ENCODE results near the gene IQGAP3.

The IQGAP3 gene

DNA sequence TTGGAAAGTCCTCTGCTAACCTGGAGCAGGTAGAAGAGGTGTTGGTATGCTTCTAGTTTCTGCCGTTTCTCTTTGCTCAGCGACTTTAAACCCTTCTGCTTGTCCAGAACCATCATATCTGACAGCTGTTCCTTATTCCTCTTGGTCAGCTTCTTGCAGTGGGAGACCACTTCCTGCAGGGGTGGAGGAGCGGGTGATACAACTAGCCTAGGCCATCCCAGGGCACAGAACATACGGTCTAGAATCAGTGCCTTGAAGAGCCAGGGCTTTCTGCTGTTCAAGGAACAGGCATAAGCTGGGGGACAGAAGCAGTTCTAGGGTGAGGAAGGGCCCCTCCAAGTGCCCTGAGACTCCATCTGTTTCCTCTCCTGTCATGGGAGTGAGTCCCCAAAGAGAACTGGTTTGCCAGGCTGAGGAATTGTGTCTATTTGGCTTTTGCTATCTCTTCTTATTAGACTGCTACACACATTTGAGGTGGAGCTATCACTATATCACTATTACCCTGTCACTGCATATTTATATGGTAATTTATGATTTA lies 32.5 kb downstream of the IQGAP3 start:
- DNase-seq: peak in 1 of 2 donors; percentile 34

GRCh38 chr1:156538711-156539440 lies 33.5 kb downstream of the IQGAP3 start:
- DNase-seq: no peak

GRCh38 chr1:156537027-156537426 lies 35.3 kb downstream of the IQGAP3 start:
- no peak for DNase-seq

- no peak for DNase-seq
These were observed 37.8 kb downstream of the IQGAP3 start for GRCh38 chr1:156534424-156535060.

GRCh38 chr1:156533568-156534220 lies 38.7 kb downstream of the IQGAP3 start:
- no peak for DNase-seq

GRCh38 chr1:156532374-156532773 lies 40.0 kb downstream of the IQGAP3 start:
- no peak for DNase-seq

DNA sequence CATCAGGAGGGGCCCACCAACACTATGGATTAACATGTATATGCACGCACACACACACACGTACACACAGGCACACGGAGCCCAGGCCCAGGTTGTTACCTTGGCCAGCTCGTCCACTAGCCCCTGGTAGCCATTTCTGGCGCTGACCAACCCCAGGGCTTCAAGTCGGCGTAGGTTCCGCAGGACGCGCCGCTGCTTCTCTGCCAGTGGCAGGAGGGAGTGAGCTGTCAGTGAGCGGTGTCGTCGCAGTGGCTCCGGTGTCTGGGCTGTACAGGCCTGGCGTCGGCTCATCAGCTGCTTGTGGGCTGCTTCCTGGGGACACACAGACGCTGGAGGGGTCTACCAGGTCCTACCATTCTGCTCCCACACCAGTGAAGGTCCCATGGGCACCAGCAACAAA lies 42.4 kb downstream of the IQGAP3 start:
- DNase-seq: no peak

- no peak for DNase-seq
These were observed 43.4 kb downstream of the IQGAP3 start for GRCh38 chr1:156528875-156529425.

DNA sequence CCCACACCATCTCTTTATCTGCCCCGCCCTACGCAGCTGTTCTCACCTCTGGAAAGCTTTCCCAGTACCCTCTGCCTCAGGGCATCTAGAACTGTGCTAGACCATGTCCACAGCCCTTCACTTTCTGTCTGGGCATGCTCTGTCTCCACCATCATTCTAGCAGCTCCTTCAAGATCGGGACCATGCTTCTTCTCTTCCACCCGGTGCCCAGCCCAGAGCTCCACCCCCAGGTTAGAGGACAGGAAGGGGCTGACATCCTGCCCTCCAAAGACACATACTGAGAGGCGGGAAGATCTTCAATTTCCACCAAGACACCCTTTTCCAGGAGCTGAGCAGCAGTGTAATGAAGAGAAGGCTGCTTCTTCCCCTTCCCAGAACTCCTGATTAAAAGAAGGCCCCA lies 44.1 kb downstream of the IQGAP3 start:
- no peak for DNase-seq

DNA sequence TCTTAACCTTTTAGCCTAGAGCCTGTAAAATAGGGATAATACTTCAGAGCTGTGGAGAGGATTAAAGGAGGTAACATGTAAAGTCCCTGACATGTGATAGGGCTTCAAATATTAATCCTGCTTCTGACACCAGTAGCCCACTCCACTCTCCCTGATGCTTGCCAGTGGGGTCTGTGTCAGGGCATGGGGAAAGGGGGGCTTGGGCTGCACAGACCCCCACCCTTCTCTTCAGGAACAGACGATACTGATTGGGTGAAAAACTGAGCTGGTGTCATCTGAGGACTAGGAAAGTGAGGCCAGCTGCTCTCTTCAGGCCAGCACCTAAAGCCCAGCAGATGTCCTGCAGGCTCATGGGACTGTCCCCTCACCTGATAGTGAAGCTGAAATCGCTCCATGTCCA lies 44.8 kb downstream of the IQGAP3 start:
- DNase-seq: no peak

GRCh38 chr1:156525856-156526489 lies 46.4 kb downstream of the IQGAP3 start:
- no peak for DNase-seq

GRCh38 chr1:156525071-156525501 lies 47.3 kb downstream of the IQGAP3 start:
- no peak for DNase-seq

- no peak for DNase-seq
These were observed 47.9 kb downstream of the IQGAP3 start for GRCh38 chr1:156524481-156524869.

DNA sequence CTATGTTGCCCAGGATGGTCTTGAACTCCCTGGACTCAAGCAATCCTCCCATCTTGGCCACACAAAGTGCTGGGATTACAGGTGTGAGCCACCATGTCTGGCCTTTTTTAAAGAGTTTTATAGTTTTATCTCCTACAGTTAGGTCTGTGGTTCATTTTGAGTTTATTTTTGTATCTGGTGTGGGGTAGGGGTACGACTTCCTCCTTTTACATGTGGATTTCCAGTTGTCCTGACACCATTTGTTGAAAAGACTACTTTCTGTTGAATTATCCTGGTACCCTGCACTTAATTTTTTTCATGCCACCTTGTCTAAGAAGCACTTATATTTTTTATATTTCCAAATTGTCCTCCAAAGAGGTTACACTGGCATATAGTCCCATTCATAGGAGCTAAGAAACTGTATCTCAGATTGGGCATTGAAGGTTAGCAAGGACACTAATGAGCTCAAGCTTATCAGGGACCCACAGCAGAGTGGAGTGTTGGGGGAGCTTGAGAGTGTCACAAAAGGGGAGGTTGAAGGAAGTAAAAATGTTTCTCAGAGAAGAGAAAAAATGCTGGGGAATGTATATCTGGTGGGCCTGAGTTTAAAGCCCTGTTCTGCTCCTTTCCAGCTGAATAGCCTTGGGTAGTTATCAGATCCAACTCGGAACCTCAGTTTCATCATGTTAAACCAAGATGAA lies 48.4 kb downstream of the IQGAP3 start:
- no peak for DNase-seq

DNA sequence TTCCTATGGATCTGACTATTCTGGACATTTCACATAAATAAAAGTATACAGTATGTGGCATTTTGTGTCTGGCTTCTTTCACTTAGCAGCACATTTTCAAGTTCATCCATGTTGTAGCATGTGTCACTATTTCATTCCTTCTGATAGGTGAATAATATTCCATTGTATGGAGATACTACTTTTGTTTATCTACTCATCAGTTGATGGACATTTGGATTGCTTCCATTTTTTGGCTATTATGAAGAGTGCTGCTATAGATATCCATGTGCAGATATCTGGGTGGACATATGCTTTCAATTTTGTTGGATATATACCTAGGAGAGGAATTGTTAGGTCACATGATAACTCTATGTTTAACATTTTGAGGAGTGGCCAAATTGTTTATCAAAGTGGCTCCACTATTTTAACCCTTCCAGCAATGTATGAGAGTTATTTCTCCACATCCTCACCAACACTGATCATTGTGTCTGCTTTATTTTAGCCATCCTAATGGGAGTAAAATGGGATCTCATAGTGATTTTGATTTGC lies 49.9 kb downstream of the IQGAP3 start:
- no peak for DNase-seq

- DNase-seq: no peak
These were observed 54.6 kb downstream of the IQGAP3 start for GRCh38 chr1:156517748-156518147.

DNA sequence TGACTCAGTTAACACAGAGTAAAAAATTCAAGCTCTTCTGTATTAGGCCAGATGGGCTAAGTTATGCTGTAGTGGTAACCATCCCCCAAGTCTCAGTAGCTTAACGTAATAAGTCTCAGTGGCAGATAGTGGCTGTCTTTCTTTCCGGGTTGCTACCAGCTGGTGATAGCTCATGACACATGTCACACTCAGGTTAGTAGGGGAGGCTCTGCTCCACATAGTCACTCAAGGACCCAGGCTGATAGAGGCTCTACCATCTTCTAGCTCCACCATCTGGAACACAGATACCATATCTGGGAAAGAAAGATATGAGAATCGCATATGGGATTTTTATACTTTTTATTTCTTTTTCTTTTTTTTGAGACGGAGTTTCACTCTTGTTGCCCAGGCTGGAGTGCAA lies 55.5 kb downstream of the IQGAP3 start:
- DNase-seq: no peak

DNA sequence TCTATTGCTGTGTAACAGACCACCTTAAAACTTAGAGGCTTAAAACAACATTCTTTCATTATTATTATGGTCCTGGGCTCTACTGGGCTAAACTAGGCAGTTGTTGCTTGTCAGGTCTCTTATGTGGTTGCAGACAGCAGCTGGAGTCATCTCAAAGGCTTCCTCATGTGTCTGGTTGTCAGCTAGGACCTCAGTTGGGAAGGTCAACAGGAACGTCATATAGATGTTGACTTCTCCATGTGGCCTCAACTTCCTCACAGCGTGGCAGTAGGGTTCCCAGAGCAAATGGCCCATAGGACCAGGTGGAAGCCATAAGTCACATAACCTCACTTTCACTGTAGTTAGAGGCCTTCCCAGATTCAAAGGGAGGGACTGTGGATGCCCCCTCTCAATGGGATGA lies 56.4 kb downstream of the IQGAP3 start:
- no peak for DNase-seq

GRCh38 chr1:156513185-156513584 lies 59.2 kb downstream of the IQGAP3 start:
- DNase-seq: no peak

DNA sequence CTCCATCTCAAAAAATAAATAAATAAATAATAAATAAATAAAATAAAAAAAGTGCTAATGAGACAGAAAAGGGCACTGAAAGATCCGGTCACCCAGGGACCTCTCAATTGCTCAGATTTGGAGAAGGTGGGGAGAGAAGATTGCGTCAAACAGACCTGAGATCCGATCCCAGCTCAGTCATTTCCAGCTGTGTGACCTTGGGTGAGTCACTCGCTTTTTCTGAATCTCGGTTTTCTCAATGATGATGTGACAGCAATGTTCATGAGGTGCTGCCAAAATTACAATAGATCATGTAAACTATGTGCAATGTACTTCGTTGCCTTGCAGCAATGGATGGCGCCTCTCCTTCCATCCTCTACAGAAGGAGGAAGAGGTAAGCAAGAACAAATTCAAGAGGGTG lies 60.7 kb downstream of the IQGAP3 start:
- no peak for DNase-seq

DNA sequence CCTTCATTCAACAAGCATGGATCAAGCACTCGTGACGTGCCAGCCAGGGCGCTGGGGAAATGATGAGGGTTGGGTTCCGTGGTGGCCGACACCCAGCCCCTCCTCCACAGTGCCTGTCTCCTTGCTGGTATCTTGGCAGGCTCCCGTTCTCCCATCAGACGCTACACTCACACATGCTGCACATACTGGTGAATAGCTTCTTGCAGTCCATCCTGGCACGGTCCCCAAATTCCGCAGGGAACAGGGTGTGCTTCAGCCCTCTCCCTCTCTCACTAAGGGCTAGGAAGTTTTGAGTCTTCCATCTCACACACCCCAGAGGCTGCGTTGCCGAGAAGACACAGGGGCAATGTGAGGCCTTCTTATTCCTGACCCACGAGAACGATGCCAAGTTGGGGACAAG lies 61.7 kb downstream of the IQGAP3 start:
- DNase-seq: no peak

DNA sequence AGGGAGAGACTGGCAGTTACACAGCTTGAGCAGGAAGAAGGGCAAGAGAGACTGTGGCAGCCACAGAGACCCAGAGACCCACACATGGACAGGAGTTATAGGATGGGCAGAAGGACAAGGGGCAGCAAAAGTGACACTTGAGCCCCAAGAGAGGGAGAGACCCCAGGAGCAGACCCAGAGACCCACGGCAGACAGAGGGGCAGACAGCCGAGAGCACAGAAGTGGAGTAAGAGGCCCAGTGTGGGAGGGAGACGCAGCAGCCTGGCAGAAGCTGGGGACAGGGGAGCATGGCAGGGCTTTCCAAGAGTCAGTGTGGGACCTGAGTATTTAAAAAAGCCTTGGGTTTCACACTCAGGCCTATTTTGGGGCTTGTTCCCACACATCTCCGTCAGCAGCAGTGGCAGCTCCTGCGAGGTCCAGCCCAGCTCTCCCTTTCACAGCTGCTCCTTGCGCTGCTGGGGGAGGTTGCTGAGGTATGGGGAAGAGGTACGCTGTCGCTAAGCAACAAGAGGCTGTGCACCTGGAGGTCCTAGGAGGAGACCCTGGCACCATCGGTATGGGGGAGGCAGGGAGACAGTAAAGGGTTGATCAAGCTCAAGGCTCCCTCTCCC lies 62.8 kb downstream of the IQGAP3 start:
- no peak for DNase-seq

Data from bone marrow (tissue), 2 donors.